ENCODE results near the gene EYS. TPM values are rescaled to one million over a fixed set of nuclear protein-coding genes. Genes with fewer than 3 reads are reported as not detected.

EYS gene
- total and polyA plus RNA-seq, 2 experiments from 2014 or later: 0.04 TPM; not detected in 1

GRCh38 chr6:64006246-64006645 is 1700.8 kb downstream of the EYS start:
- Histone ChIP-seq H3K36me3 (ENCODE audit: low read depth) (no peaks in the 10 kb centered on the region), H3K27me3 (replicated peaks; ENCODE audit: insufficient read depth) (no peaks in the 10 kb centered on the region), H3K4me2 (ENCODE audit: unreplicated experiment) (no peak overlapping the region), H4K20me1 (ENCODE audit: insufficient read depth) (no peaks in the 10 kb centered on the region), H3K9me3 (ENCODE audit: low read depth) (no peaks in the 10 kb centered on the region), H2AFZ (no peak overlapping the region), H3K27ac (no peak overlapping the region), H3F3A (ENCODE audit: insufficient read depth) (no peaks in the 10 kb centered on the region), H3K9me2 (ENCODE audit: insufficient read depth) (no peaks in the 10 kb centered on the region), H3K9ac (no peak overlapping the region), H3K4me3 (no peak overlapping the region), H3K4me1 (ENCODE audit: insufficient read depth) (no peaks in the 10 kb centered on the region), H3K79me2 (ENCODE audit: insufficient read depth) (no peaks in the 10 kb centered on the region)
- in situ Hi-C loops (cut with MboI): no loop called here
- DNase-seq: no peak
- TF ChIP-seq EZH2phosphoT487 (IDR thresholded peaks at IDR 0.05; ENCODE audit: insufficient read depth, low read depth): no peak
- no peak for TF ChIP-seq EZH2 (IDR thresholded peaks at IDR 0.05; ENCODE audit: insufficient read depth, poor library complexity, severe bottlenecking)

GRCh38 chr6:64000818-64001491 is 1706.1 kb downstream of the EYS start:
- H3K79me2 ChIP-seq (ENCODE audit: insufficient read depth): no peaks in the 10 kb centered on the region
- no peak overlapping the region for H3K4me3 ChIP-seq
- H2AFZ ChIP-seq: no peak overlapping the region
- 75 to 81% methylated on average over 5 of the region's 5 CpGs for WGBS, 2 experiments (ENCODE audit: low coverage in 1 of 2, low lambda C conversion rate in 2 of 2, missing lambda C conversion rate in 2 of 2)
- H4K20me1 ChIP-seq (ENCODE audit: insufficient read depth): no peaks in the 10 kb centered on the region
- H3K4me2 ChIP-seq (ENCODE audit: unreplicated experiment): no peak overlapping the region
- DNase-seq: no peak
- H3F3A ChIP-seq (ENCODE audit: insufficient read depth): peaks cover 6% of the 10 kb centered on the region; the same call in 1 of the 2 replicates
- no peaks in the 10 kb centered on the region for H3K36me3 ChIP-seq (ENCODE audit: low read depth)
- no peaks in the 10 kb centered on the region for H3K9me2 ChIP-seq (ENCODE audit: insufficient read depth)
- H3K9ac ChIP-seq: no peak overlapping the region
- no peaks in the 10 kb centered on the region for H3K4me1 ChIP-seq (ENCODE audit: insufficient read depth)
- H3K9me3 ChIP-seq (ENCODE audit: low read depth): no peaks in the 10 kb centered on the region
- H3K27me3 ChIP-seq (replicated peaks; ENCODE audit: insufficient read depth): no peaks in the 10 kb centered on the region
- in situ Hi-C loops (cut with MboI): no loop called here
- TF ChIP-seq EZH2 (IDR thresholded peaks at IDR 0.05; ENCODE audit: insufficient read depth, poor library complexity, severe bottlenecking): no peak
- TF ChIP-seq EZH2phosphoT487 (IDR thresholded peaks at IDR 0.05; ENCODE audit: insufficient read depth, low read depth): no peak
- H3K27ac ChIP-seq: no peak overlapping the region

- Histone ChIP-seq H3K27ac (no peak overlapping the region), H4K20me1 (ENCODE audit: insufficient read depth) (no peaks in the 10 kb centered on the region), H2AFZ (no peak overlapping the region), H3K4me1 (ENCODE audit: insufficient read depth) (no peaks in the 10 kb centered on the region), H3K79me2 (ENCODE audit: insufficient read depth) (no peaks in the 10 kb centered on the region), H3K9me2 (ENCODE audit: insufficient read depth) (no peaks in the 10 kb centered on the region), H3K36me3 (ENCODE audit: low read depth) (no peaks in the 10 kb centered on the region), H3K4me3 (no peak overlapping the region), H3K9ac (no peak overlapping the region), H3F3A (ENCODE audit: insufficient read depth) (peaks cover 6% of the 10 kb centered on the region; the same call in 1 of the 2 replicates), H3K4me2 (ENCODE audit: unreplicated experiment) (no peak overlapping the region), H3K27me3 (replicated peaks; ENCODE audit: insufficient read depth) (no peaks in the 10 kb centered on the region), H3K9me3 (ENCODE audit: low read depth) (no peaks in the 10 kb centered on the region)
- DNase-seq: no peak
- 83 to 87% methylated on average over 4 of the region's 4 CpGs for WGBS, 2 experiments (ENCODE audit: low coverage in 1 of 2, low lambda C conversion rate in 2 of 2, missing lambda C conversion rate in 2 of 2)
- in situ Hi-C loops (cut with MboI): no loop called here
- TF ChIP-seq EZH2 (IDR thresholded peaks at IDR 0.05; ENCODE audit: insufficient read depth, poor library complexity, severe bottlenecking) (no peak), EZH2phosphoT487 (IDR thresholded peaks at IDR 0.05; ENCODE audit: insufficient read depth, low read depth) (no peak)
These were observed 1707.4 kb downstream of the EYS start for GRCh38 chr6:63999613-64000012.

DNA sequence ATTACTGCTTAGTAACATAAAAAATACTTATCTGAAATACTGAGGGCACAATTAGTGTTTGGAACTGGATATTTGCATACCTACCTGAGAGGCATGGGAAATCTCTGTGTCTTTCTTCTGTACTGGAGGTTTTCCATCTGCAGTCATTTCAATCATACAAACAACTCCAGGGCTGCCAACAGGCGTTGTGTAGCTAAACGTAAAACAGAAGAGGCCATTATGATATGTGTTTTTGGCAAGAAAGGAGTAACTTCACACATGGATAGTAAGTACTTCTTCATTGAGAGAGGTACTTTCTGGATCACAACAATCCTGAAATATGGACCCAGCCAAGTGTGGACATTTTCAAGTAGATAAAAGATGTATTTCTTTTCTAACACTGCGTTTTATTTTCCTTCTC is 1708.0 kb downstream of the EYS start:
- Histone ChIP-seq H3K4me1 (ENCODE audit: insufficient read depth) (no peaks in the 10 kb centered on the region), H3K9me2 (ENCODE audit: insufficient read depth) (no peaks in the 10 kb centered on the region), H3K36me3 (ENCODE audit: low read depth) (no peaks in the 10 kb centered on the region), H3K9me3 (ENCODE audit: low read depth) (no peaks in the 10 kb centered on the region), H3K27ac (no peak overlapping the region), H3K4me2 (ENCODE audit: unreplicated experiment) (no peak overlapping the region), H3K4me3 (no peak overlapping the region), H3K27me3 (replicated peaks; ENCODE audit: insufficient read depth) (no peaks in the 10 kb centered on the region), H2AFZ (no peak overlapping the region), H3K9ac (no peak overlapping the region), H3K79me2 (ENCODE audit: insufficient read depth) (no peaks in the 10 kb centered on the region), H4K20me1 (ENCODE audit: insufficient read depth) (no peaks in the 10 kb centered on the region), H3F3A (ENCODE audit: insufficient read depth) (peaks cover 6% of the 10 kb centered on the region; the same call in 1 of the 2 replicates)
- TF ChIP-seq EZH2 (IDR thresholded peaks at IDR 0.05; ENCODE audit: insufficient read depth, poor library complexity, severe bottlenecking) (no peak), EZH2phosphoT487 (IDR thresholded peaks at IDR 0.05; ENCODE audit: insufficient read depth, low read depth) (no peak)
- WGBS, 2 experiments (ENCODE audit: low coverage in 1 of 2, low lambda C conversion rate in 2 of 2, missing lambda C conversion rate in 2 of 2): 40 to 45% methylated on average over 3 of the region's 3 CpGs
- in situ Hi-C loops (cut with MboI): no loop called here
- no peak for DNase-seq

Data from GM23248 (cell line).